GM23338 (cell line): ENCODE measurements around the gene HIVEP1. TPM values are rescaled to one million over a fixed set of nuclear protein-coding genes. Genes with fewer than 3 reads are reported as not detected.
"Not testable (repeated sequence)": the region's sequence is repeated elsewhere in the genome, so short reads cannot be mapped to it uniquely, and the experiment has no call there.

Experiments used
- ATAC-seq: fragments of 200-7000 bp; cut with Tn5 transposase; 3 replicates; pipeline ENCODE4 v1.9.1; 2020
- DNase-seq: peaks from one replicate; pipeline ENCODE4 v3.0.0-alpha.2; 2015; ENCODE audit warnings: low spot score
- H2AFZ ChIP-seq: fragments of 200-600 bp; sonication (generic); 2 replicates; pipeline ENCODE4 v1.8.0; 2016; ENCODE audit warnings: antibody characterized with exemption, mild to moderate bottlenecking, moderate library complexity
- H3F3A ChIP-seq: fragments of 200-600 bp; sonication (generic); replicated peaks from 2 replicates; pipeline ENCODE4 v1.8.0; 2017; ENCODE audit warnings: antibody characterized with exemption, mixed run types, low read depth
- H3K27ac ChIP-seq: fragments of 200-600 bp; sonication (generic); 2 replicates; pipeline ENCODE4 v1.6.1; 2016; ENCODE audit warnings: low read depth
- H3K27me3 ChIP-seq: fragments of 200-600 bp; sonication (generic); 2 replicates; pipeline ENCODE4 v1.8.0; 2016; ENCODE audit warnings: mild to moderate bottlenecking, mixed run types, moderate library complexity; ENCODE audit not compliant: insufficient read depth
- H3K36me3 ChIP-seq: fragments of 200-600 bp; sonication (generic); 2 replicates; pipeline ENCODE4 v1.8.0; 2016; ENCODE audit warnings: mild to moderate bottlenecking; ENCODE audit not compliant: insufficient read depth
- H3K4me1 ChIP-seq: fragments of 200-600 bp; sonication (generic); 2 replicates; pipeline ENCODE4 v1.8.0; 2016; ENCODE audit warnings: mild to moderate bottlenecking, moderate library complexity; ENCODE audit not compliant: insufficient read depth
- H3K4me2 ChIP-seq: fragments of 200-600 bp; sonication (generic); 2 replicates; pipeline ENCODE4 v1.7.1; 2017; ENCODE audit warnings: mixed run types
- H3K4me3 ChIP-seq: fragments of 200-600 bp; sonication (generic); 2 replicates; pipeline ENCODE4 v1.6.1; 2016; ENCODE audit warnings: mixed run types
- H3K79me2 ChIP-seq: fragments of 200-600 bp; sonication (generic); replicated peaks from 2 replicates; pipeline ENCODE4 v1.8.0; 2017; ENCODE audit warnings: mild to moderate bottlenecking; ENCODE audit not compliant: insufficient read depth
- H3K9me2 ChIP-seq: fragments of 200-600 bp; sonication (generic); 2 replicates; pipeline ENCODE4 v1.8.0; 2017; ENCODE audit not compliant: insufficient read depth
- H4K20me1 ChIP-seq: fragments of 200-600 bp; sonication (generic); replicated peaks from 2 replicates; pipeline ENCODE4 v1.8.0; 2017; ENCODE audit warnings: mild to moderate bottlenecking; ENCODE audit not compliant: insufficient read depth
- H3K27ac Mint-ChIP-seq: 2 replicates; pipeline ENCODE4 v1.8.0; 2020; ENCODE audit warnings: inconsistent platforms, mild to moderate bottlenecking, moderate library complexity, mixed read lengths
- H3K27me3 Mint-ChIP-seq: 3 replicates; pipeline ENCODE4 v1.8.0; 2022; ENCODE audit warnings: low read depth, mild to moderate bottlenecking, moderate library complexity, mixed read lengths, inconsistent platforms; ENCODE audit not compliant: insufficient read depth, poor library complexity
- H3K36me3 Mint-ChIP-seq: 3 replicates; pipeline ENCODE4 v1.8.0; 2021; ENCODE audit warnings: low read depth, mild to moderate bottlenecking, inconsistent platforms, moderate library complexity, mixed read lengths
- H3K4me1 Mint-ChIP-seq: 3 replicates; pipeline ENCODE4 v1.8.0; 2020; ENCODE audit warnings: mild to moderate bottlenecking, inconsistent platforms, mixed read lengths
- H3K4me3 Mint-ChIP-seq: 3 replicates; pipeline ENCODE4 v1.8.0; 2021; ENCODE audit warnings: moderate library complexity, mild to moderate bottlenecking, inconsistent platforms, mixed read lengths
- H3K9me3 Mint-ChIP-seq: 3 replicates; pipeline ENCODE4 v1.8.0; 2020; ENCODE audit warnings: moderate library complexity, mild to moderate bottlenecking, inconsistent platforms, mixed read lengths
- EZH2 ChIP-seq: fragments of 200-600 bp; sonication (generic); IDR thresholded peaks from one replicate; pipeline ENCODE4 v1.8.0; 2017; ENCODE audit warnings: antibody characterized with exemption, mild to moderate bottlenecking, low read depth; ENCODE audit not compliant: unreplicated experiment
- EZH2phosphoT487 ChIP-seq: fragments of 200-600 bp; sonication (generic); IDR thresholded peaks from one replicate; pipeline ENCODE4 v1.8.1; 2018; ENCODE audit warnings: antibody characterized with exemption; ENCODE audit not compliant: unreplicated experiment
- JUNB ChIP-seq: IDR thresholded peaks from one replicate; pipeline ENCODE4 v1.6.1; 2016; ENCODE audit warnings: antibody characterized with exemption; ENCODE audit not compliant: unreplicated experiment
- NANOG ChIP-seq: IDR thresholded peaks from 2 replicates; pipeline ENCODE4 v1.6.1; 2016; ENCODE audit warnings: antibody characterized with exemption, borderline replicate concordance
- REST ChIP-seq: IDR thresholded peaks from one replicate; pipeline ENCODE4 v1.6.1; 2018; ENCODE audit warnings: antibody characterized with exemption; ENCODE audit not compliant: unreplicated experiment
- STAT1 ChIP-seq: IDR thresholded peaks from one replicate; pipeline ENCODE4 v1.6.1; 2016; ENCODE audit warnings: antibody characterized with exemption; ENCODE audit not compliant: unreplicated experiment
- ZNF114 ChIP-seq: fragments of 250-450 bp; sonication (Bioruptor Pico); IDR thresholded peaks from 2 replicates; pipeline ENCODE4 v1.5.0; 2020; ENCODE audit warnings: mild to moderate bottlenecking, moderate library complexity
- ZNF331 ChIP-seq: fragments of 250-450 bp; sonication (Bioruptor Pico); IDR thresholded peaks from 2 replicates; pipeline ENCODE4 v1.5.0; 2020; ENCODE audit warnings: low read depth, mild to moderate bottlenecking, moderate library complexity
- polyA plus RNA-seq: library from polyadenylated mRNA; unstranded; fragments of >200 nt; fragmentation: Nextera tagmentation; extraction: Ambion mirVana; gene quantifications from 2 replicates; pipeline ENCODE4 v1.2.1, GENCODE V29; 2016
- total RNA-seq: library from RNA; depleted of rRNA; stranded (reverse); fragments of >200 nt; shearing (Covaris generic); gene quantifications from 2 replicates; pipeline ENCODE4 v1.2.3, GENCODE V29; 2014
- TF ChIP-seq, protein P1 (sequence below): fragments of 250-450 bp; sonication (Bioruptor Pico); IDR thresholded peaks from 2 replicates; pipeline ENCODE4 v1.5.0; 2020; ENCODE audit warnings: mild to moderate bottlenecking, moderate library complexity
- TF ChIP-seq, protein P2 (sequence below): IDR thresholded peaks from 2 replicates; pipeline ENCODE4 v1.6.1; 2016; ENCODE audit warnings: antibody characterized with exemption

Gene HIVEP1
- total and polyA plus RNA-seq, 2 experiments from 2014 or later = 10.1 to 21.7 TPM

DNA sequence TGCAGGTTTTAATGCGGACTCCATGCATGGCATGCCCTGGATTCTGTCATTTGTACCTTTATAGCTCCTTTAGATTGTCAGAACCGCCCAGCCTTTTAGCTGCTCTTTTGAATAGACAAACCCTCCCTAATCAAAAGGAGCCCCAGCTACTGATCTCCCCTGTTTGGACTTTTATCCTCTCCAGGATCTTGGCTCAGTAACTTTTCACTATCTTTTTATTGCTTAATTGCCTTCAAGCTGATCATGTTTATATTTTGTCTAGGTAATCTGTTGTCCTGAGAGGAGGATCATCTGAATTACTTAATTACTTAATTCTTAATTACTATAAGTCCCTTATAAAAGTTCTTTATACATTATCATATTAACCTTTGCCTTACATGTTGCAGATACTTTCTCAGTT, 93.2 kb downstream of the HIVEP1 start (continued):
- TF ChIP-seq, protein P1, sequence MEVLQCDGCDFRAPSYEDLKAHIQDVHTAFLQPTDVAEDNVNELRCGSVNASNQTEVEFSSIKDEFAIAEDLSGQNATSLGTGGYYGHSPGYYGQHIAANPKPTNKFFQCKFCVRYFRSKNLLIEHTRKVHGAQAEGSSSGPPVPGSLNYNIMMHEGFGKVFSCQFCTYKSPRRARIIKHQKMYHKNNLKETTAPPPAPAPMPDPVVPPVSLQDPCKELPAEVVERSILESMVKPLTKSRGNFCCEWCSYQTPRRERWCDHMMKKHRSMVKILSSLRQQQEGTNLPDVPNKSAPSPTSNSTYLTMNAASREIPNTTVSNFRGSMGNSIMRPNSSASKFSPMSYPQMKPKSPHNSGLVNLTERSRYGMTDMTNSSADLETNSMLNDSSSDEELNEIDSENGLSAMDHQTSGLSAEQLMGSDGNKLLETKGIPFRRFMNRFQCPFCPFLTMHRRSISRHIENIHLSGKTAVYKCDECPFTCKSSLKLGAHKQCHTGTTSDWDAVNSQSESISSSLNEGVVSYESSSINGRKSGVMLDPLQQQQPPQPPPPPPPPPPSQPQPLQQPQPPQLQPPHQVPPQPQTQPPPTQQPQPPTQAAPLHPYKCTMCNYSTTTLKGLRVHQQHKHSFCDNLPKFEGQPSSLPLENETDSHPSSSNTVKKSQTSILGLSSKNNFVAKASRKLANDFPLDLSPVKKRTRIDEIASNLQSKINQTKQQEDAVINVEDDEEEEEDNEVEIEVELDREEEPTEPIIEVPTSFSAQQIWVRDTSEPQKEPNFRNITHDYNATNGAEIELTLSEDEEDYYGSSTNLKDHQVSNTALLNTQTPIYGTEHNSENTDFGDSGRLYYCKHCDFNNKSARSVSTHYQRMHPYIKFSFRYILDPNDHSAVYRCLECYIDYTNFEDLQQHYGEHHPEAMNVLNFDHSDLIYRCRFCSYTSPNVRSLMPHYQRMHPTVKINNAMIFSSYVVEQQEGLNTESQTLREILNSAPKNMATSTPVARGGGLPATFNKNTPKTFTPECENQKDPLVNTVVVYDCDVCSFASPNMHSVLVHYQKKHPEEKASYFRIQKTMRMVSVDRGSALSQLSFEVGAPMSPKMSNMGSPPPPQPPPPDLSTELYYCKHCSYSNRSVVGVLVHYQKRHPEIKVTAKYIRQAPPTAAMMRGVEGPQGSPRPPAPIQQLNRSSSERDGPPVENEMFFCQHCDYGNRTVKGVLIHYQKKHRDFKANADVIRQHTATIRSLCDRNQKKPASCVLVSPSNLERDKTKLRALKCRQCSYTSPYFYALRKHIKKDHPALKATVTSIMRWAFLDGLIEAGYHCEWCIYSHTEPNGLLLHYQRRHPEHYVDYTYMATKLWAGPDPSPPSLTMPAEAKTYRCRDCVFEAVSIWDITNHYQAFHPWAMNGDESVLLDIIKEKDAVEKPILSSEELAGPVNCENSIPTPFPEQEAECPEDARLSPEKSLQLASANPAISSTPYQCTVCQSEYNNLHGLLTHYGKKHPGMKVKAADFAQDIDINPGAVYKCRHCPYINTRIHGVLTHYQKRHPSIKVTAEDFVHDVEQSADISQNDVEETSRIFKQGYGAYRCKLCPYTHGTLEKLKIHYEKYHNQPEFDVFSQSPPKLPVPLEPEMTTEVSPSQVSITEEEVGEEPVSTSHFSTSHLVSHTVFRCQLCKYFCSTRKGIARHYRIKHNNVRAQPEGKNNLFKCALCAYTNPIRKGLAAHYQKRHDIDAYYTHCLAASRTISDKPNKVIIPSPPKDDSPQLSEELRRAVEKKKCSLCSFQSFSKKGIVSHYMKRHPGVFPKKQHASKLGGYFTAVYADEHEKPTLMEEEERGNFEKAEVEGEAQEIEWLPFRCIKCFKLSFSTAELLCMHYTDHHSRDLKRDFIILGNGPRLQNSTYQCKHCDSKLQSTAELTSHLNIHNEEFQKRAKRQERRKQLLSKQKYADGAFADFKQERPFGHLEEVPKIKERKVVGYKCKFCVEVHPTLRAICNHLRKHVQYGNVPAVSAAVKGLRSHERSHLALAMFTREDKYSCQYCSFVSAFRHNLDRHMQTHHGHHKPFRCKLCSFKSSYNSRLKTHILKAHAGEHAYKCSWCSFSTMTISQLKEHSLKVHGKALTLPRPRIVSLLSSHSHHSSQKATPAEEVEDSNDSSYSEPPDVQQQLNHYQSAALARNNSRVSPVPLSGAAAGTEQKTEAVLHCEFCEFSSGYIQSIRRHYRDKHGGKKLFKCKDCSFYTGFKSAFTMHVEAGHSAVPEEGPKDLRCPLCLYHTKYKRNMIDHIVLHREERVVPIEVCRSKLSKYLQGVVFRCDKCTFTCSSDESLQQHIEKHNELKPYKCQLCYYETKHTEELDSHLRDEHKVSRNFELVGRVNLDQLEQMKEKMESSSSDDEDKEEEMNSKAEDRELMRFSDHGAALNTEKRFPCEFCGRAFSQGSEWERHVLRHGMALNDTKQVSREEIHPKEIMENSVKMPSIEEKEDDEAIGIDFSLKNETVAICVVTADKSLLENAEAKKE (CRISPR knock-in tag) = no peak
- no peak for TF ChIP-seq JUNB
- no peak for TF ChIP-seq STAT1
- no peak for TF ChIP-seq NANOG
- no peak for TF ChIP-seq EZH2
- no peak for TF ChIP-seq REST
- no peak for TF ChIP-seq ZNF331 (CRISPR knock-in tag)
- TF ChIP-seq, protein P2, sequence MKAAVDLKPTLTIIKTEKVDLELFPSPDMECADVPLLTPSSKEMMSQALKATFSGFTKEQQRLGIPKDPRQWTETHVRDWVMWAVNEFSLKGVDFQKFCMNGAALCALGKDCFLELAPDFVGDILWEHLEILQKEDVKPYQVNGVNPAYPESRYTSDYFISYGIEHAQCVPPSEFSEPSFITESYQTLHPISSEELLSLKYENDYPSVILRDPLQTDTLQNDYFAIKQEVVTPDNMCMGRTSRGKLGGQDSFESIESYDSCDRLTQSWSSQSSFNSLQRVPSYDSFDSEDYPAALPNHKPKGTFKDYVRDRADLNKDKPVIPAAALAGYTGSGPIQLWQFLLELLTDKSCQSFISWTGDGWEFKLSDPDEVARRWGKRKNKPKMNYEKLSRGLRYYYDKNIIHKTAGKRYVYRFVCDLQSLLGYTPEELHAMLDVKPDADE = no peak
- no peak for TF ChIP-seq EZH2phosphoT487
- TF ChIP-seq ZNF114 = no peak

DNA sequence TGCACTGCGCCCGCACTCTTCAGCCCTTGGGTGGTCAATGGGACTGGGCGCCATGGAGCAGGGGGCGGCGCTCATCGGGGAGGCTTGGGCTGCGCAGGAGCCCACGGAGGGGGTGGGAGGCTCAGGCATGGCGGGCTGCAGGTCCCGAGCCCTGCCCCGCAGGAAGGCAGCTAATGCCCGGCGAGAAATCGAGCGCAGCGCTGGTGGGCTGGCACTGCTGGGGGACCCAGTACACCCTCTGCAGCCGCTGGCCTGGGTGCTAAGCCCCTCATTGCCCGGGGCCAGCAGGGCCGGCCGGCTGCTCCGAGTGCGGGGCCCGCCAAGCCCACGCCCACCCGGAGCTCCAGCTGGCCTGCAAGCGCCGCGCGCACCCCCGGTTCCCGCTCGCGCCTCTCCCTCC, 96.3 kb downstream of the HIVEP1 start:
- Mint-ChIP-seq H3K4me1 (peaks cover 22% of the 10 kb centered on the region), H3K36me3 (peaks cover 34% of the 10 kb centered on the region)
- H3K27me3 ChIP-seq, H4K20me1 ChIP-seq, H2AFZ ChIP-seq, DNase-seq, H3K4me3 Mint-ChIP-seq, H3K9me3 Mint-ChIP-seq, ATAC-seq, H3F3A ChIP-seq, H3K27ac ChIP-seq, H3K4me3 ChIP-seq, H3K27me3 Mint-ChIP-seq, H3K27ac Mint-ChIP-seq, H3K36me3 ChIP-seq, H3K4me2 ChIP-seq: not testable (repeated sequence)
- Histone ChIP-seq H3K4me1 (peaks cover 15% of the 10 kb centered on the region), H3K9me2 (peaks cover 10% of the 10 kb centered on the region; the same call in 1 of the 2 replicates), H3K79me2 (peaks cover 19% of the 10 kb centered on the region; the same call in 1 of the 2 replicates)
